Breast epithelium (tissue), 4 donors: ENCODE measurements around the gene ZNF507. TPM values are rescaled to one million over a fixed set of nuclear protein-coding genes. Genes with fewer than 3 reads are reported as not detected.
A peak's percentile ranks its signal among the peaks of the same experiment; 100 is the strongest.

Experiments used
- DNase-seq, 2 donors: peaks; one replicate each; pipeline ENCODE4 v3.0.0-alpha.2; 2019; ENCODE audit warnings: low spot score in 2 of 2
- H3K27ac ChIP-seq, 2 donors: fragments of 200-600 bp; sonication (generic) in 1 of 2; one replicate each; pipeline ENCODE4 v1.5.1; 2016 to 2019; ENCODE audit warnings: mild to moderate bottlenecking in 1 of 2
- H3K27me3 ChIP-seq, 2 donors: fragments of 200-600 bp; sonication (generic) in 1 of 2; one replicate each; pipeline versions ENCODE4 v1.5.1 to v1.6.0; 2017 to 2019; ENCODE audit warnings: control low read depth in 1 of 2, mild to moderate bottlenecking in 1 of 2
- H3K36me3 ChIP-seq: fragments of 200-600 bp; one replicate; pipeline ENCODE4 v1.5.1; 2019
- H3K4me1 ChIP-seq, 2 donors: fragments of 200-600 bp; sonication (generic); one replicate each; pipeline ENCODE4 v1.5.1; 2016 to 2019; ENCODE audit warnings: control low read depth in 1 of 2
- H3K4me3 ChIP-seq, 3 donors: fragments of 200-600 bp; sonication (generic); 1 replicate in 2 of 3; 2 replicates in 1 of 3; pipeline ENCODE4 v1.5.1; 2016 to 2019; ENCODE audit warnings: mild to moderate bottlenecking in 3 of 3, moderate library complexity in 2 of 3
- H3K9me3 ChIP-seq, 2 donors: fragments of 200-600 bp; sonication (generic) in 1 of 2; one replicate each; pipeline ENCODE4 v1.5.1; 2016 to 2019; ENCODE audit warnings: control low read depth in 1 of 2
- POLR2A ChIP-seq: fragments of 450-650 bp; IDR thresholded peaks from one replicate; pipeline ENCODE4 v1.6.1; 2016; ENCODE audit warnings: antibody characterized with exemption, mild to moderate bottlenecking, moderate library complexity
- POLR2AphosphoS5 ChIP-seq, 3 donors: sonication (generic); formaldehyde crosslinking; IDR thresholded peaks; one replicate each; pipeline ENCODE4 v1.6.1; 2017; ENCODE audit warnings: antibody characterized with exemption in 3 of 3
- intact Hi-C: fragments of 100-400 bp; cut with DNase I; formaldehyde crosslinking; loops from one replicate; pipeline ENCODE4 v1.15.1; 2023; ENCODE audit warnings: low total_unique reads
- total RNA-seq, 3 donors: library from RNA; depleted of rRNA; stranded (reverse); fragments of >200 nt; gene quantifications; one replicate each; pipeline ENCODE4 v1.1.0, GENCODE V29; 2016
- TF ChIP-seq, protein P1 (sequence below), 3 donors: fragments of 450-650 bp; IDR thresholded peaks; one replicate each; pipeline ENCODE4 v1.5.1; 2016 to 2017; ENCODE audit warnings: antibody characterized with exemption in 3 of 3, mild to moderate bottlenecking in 3 of 3, moderate library complexity in 3 of 3

The ZNF507 gene
- total RNA-seq, 3 donors from 2014 or later: 19.2 to 32.1 (median 27.5) TPM

- DNase-seq: no peak
- H3K9me3 ChIP-seq: no peaks in the 10 kb centered on the region
- intact Hi-C loops: no loop called here
- H3K36me3 ChIP-seq: no peaks in the 10 kb centered on the region
- no peaks in the 10 kb centered on the region for H3K27me3 ChIP-seq
- H3K4me1 ChIP-seq: no peaks in the 10 kb centered on the region
- peak overlapping the region; percentile 98 to 99 for H3K27ac ChIP-seq
- H3K4me3 ChIP-seq: peak overlapping the region in 2 of 3 donors; percentile 3 to 87
- TF ChIP-seq POLR2AphosphoS5 (IDR thresholded peaks at IDR 0.05) (no peak), POLR2A (no peak)
- TF ChIP-seq, protein P1, sequence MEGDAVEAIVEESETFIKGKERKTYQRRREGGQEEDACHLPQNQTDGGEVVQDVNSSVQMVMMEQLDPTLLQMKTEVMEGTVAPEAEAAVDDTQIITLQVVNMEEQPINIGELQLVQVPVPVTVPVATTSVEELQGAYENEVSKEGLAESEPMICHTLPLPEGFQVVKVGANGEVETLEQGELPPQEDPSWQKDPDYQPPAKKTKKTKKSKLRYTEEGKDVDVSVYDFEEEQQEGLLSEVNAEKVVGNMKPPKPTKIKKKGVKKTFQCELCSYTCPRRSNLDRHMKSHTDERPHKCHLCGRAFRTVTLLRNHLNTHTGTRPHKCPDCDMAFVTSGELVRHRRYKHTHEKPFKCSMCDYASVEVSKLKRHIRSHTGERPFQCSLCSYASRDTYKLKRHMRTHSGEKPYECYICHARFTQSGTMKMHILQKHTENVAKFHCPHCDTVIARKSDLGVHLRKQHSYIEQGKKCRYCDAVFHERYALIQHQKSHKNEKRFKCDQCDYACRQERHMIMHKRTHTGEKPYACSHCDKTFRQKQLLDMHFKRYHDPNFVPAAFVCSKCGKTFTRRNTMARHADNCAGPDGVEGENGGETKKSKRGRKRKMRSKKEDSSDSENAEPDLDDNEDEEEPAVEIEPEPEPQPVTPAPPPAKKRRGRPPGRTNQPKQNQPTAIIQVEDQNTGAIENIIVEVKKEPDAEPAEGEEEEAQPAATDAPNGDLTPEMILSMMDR (IDR thresholded peaks at IDR 0.05): no peak
These were observed 61.9 kb downstream of the ZNF507 start for GRCh38 chr19:32407004-32407992.

DNA sequence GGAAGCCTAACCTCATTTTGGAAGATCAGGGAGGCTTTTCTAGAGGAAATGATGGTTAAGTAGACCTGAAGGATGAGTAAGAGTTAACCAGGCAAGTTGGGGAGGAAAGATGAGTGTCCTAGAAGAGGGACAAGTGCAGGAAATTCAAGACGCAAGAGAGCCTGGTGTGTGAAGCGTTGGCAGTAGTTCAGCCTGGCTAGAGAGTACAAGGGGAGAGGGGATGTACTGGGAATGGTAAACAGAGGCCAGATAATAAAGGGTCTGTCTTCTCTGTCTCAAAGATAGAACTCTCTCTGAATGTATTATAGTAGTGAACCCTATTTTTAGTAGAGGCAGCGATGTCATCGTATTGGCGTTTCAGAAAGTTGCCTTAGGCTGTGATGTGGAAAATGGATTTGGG lies 69.8 kb downstream of the ZNF507 start:
- intact Hi-C loops: no loop called here
- Histone ChIP-seq H3K4me3 (no peak overlapping the region), H3K9me3 (no peaks in the 10 kb centered on the region), H3K27me3 (no peaks in the 10 kb centered on the region), H3K4me1 (no peaks in the 10 kb centered on the region), H3K27ac (no peak overlapping the region), H3K36me3 (no peaks in the 10 kb centered on the region)
- TF ChIP-seq, protein P1 (IDR thresholded peaks at IDR 0.05): no peak
- no peak for TF ChIP-seq POLR2A
- no peak for TF ChIP-seq POLR2AphosphoS5 (IDR thresholded peaks at IDR 0.05)
- DNase-seq: no peak

- TF ChIP-seq POLR2A: no peak
- TF ChIP-seq, protein P1 (IDR thresholded peaks at IDR 0.05): no peak
- TF ChIP-seq POLR2AphosphoS5 (IDR thresholded peaks at IDR 0.05): no peak
- Histone ChIP-seq H3K27me3 (no peaks in the 10 kb centered on the region), H3K27ac (no peak overlapping the region), H3K9me3 (no peaks in the 10 kb centered on the region), H3K36me3 (no peaks in the 10 kb centered on the region), H3K4me3 (no peak overlapping the region), H3K4me1 (no peaks in the 10 kb centered on the region)
- intact Hi-C loops: no loop called here
- DNase-seq: no peak
These were observed 70.3 kb downstream of the ZNF507 start for GRCh38 chr19:32415669-32416068.

DNA sequence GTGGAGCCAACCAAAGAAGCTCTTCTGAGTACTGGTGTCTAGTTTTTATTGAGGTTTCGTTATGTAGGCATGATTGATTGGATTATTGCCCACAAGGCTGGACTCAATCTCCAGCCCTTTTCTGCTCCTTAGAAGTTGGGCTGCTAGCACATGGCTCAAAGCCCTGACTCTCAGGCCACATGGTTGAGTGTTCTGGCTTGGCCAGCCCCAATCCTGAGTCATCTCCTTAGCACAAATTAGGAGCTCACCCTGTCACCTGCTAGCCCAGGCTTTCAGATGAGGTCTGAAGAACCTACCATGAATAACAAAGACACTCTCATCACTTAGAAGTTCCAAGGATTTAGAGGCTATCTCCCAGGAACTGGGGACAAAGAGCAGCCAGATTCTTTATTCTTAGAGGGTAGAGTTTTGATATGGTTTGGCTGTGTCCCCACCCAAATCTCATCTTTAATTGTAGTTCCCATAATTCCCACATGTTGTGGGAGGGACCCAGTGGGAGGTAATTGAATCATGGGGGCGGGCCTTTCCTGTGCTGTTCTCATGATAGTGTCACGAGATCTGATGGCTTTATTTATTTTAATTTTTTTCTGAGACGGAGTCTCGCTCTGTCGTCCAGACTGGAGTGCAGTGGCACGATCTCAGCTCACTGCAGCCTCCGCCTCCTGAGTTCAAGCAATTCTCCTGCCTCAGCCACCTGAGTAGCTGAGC lies 71.5 kb downstream of the ZNF507 start:
- DNase-seq: no peak
- H3K4me3 ChIP-seq: no peak overlapping the region
- intact Hi-C loops: no loop called here
- no peaks in the 10 kb centered on the region for H3K4me1 ChIP-seq
- no peaks in the 10 kb centered on the region for H3K27me3 ChIP-seq
- no peak overlapping the region for H3K27ac ChIP-seq
- H3K36me3 ChIP-seq: no peaks in the 10 kb centered on the region
- TF ChIP-seq POLR2A: no peak
- TF ChIP-seq, protein P1 (IDR thresholded peaks at IDR 0.05): no peak
- no peak for TF ChIP-seq POLR2AphosphoS5 (IDR thresholded peaks at IDR 0.05)
- H3K9me3 ChIP-seq: no peaks in the 10 kb centered on the region

- TF ChIP-seq POLR2A: no peak
- no peak for TF ChIP-seq POLR2AphosphoS5 (IDR thresholded peaks at IDR 0.05)
- TF ChIP-seq, protein P1 (IDR thresholded peaks at IDR 0.05): no peak
- H3K36me3 ChIP-seq: no peaks in the 10 kb centered on the region
- no peaks in the 10 kb centered on the region for H3K27me3 ChIP-seq
- H3K27ac ChIP-seq: no peak overlapping the region
- no peak overlapping the region for H3K4me3 ChIP-seq
- H3K4me1 ChIP-seq: no peaks in the 10 kb centered on the region
- intact Hi-C loops: no loop called here
- H3K9me3 ChIP-seq: no peaks in the 10 kb centered on the region
- no peak for DNase-seq
These were observed 72.7 kb downstream of the ZNF507 start for GRCh38 chr19:32418155-32418554.
